ENCODE measurements around the gene HOXC11.

Gene HOXC11

DNA sequence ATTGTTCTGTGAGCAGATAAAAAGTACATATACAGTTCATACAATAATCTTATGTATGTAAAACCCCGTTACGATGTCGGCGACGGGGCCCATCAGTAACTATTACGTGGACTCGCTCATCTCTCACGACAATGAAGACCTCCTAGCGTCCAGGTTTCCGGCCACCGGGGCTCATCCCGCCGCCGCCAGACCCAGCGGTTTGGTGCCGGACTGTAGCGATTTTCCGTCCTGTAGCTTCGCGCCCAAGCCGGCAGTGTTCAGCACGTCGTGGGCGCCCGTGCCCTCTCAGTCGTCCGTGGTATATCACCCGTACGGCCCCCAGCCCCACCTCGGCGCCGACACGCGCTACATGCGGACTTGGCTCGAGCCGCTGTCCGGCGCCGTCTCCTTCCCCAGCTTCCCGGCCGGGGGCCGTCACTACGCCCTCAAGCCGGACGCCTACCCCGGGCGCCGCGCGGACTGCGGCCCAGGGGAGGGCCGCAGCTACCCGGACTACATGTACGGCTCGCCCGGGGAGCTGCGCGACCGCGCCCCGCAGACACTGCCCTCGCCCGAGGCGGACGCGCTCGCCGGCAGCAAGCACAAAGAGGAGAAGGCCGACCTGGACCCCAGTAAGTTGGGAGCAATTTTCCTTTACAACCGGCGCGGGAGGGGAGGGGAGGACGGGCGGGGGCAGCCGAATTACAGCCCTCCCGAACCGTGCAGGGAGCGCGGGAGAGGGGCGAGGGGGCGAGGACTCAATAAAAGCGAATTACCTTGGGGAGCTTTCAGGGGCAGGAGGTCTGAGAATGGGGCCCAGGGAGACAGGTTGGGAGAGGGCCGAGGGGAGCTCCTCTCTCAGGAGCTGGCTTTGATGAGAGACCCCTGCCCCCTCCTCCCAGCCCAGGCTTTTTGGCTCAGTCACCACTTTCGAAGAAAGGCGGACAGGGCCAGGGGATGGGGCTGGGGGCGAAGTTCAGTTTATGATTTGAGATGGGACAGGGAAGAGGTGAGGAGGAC lies 27.5 kb downstream of the HOXC11 start, which contains the start of gene HOXC9:
Gene HOXC9 (plus strand): TSS at position 46 of the 999 bp plus-strand sequence. CDS start 28 bp downstream, at position 74.
- Histone ChIP-seq H3K9ac (ENCODE audit: insufficient read length, low read depth) (peak within 1 kb of the TSS; percentile 24), H3K9me3 (ENCODE audit: insufficient read depth, low read length) (no peaks in the 10 kb centered on the region), H3K27me3 (ENCODE audit: insufficient read depth, insufficient read length) (peaks cover 100% of the 10 kb centered on the region), H3K36me3 (ENCODE audit: insufficient read depth, insufficient read length, low read length) (no peaks in the 10 kb centered on the region), H3K4me3 (ENCODE audit: insufficient read length, low read depth) (peak within 1 kb of the TSS; percentile 42), H3K4me1 (ENCODE audit: insufficient read depth, insufficient read length) (peaks cover 21% of the 10 kb centered on the region)
- no peak for DNase-seq (ENCODE audit: low read depth, low spot score)
- no peak for TF ChIP-seq YY1 (IDR thresholded peaks at IDR 0.05; ENCODE audit: insufficient read depth, insufficient read length)
- peak; percentile 99 for TF ChIP-seq SUZ12 (IDR thresholded peaks at IDR 0.05; ENCODE audit: extremely low read depth, insufficient read depth, insufficient read length)

DNA sequence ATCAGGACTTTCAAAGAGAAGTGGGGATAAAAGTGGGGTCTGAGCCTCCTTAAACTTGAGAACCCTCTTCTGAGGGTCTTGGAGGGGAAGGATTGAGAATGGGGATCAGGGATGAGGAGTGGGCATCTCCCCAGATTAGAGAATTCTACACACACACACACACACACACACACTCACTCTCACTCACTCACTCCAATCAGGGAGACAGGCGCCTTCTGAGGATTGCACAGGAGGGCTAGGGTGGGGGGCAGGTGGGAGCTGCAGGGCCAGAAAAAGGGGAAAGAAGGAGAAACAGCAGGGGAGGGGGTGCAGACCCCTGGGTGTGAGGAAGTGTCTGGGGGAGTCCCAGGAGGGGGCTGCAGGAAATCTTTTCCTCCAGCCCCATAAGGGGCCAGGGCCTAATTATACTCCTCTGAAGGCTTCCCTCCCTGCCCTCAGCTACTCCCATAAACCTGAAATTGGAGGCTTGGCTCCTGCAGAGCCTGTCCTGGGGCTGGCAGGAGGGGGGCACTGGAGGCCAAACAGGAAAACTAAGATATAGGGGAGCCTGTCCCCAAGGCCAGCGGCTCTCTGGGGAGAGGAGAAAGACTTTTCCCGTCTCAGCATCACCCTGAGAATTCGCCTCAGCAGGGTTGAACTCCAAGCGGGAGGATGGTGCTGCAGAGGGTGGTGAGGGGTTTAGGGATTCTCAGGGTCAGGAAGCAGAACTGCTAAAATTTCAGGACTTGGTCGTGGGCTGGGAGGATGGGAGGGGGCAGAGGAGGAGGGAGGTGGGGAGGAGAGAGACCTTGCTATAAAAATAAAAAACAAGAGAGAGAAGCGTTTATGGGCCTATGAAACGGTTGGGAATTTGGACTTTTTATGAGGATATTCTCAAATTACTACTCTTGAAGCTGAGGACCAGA lies 28.6 kb downstream of the HOXC11 start:
- Histone ChIP-seq H3K4me1 (ENCODE audit: insufficient read depth, insufficient read length) (peaks cover 15% of the 10 kb centered on the region), H3K27me3 (ENCODE audit: insufficient read depth, insufficient read length) (peaks cover 100% of the 10 kb centered on the region), H3K4me3 (ENCODE audit: insufficient read length, low read depth) (no peak overlapping the region), H3K9ac (ENCODE audit: insufficient read length, low read depth) (no peak overlapping the region), H3K9me3 (ENCODE audit: insufficient read depth, low read length) (no peaks in the 10 kb centered on the region), H3K36me3 (ENCODE audit: insufficient read depth, insufficient read length, low read length) (no peaks in the 10 kb centered on the region)
- DNase-seq (ENCODE audit: low read depth, low spot score), result no peak
- TF ChIP-seq ZNF274 (IDR thresholded peaks at IDR 0.05; ENCODE audit: low read depth, low read length) (no peak), SUZ12 (IDR thresholded peaks at IDR 0.05; ENCODE audit: extremely low read depth, insufficient read depth, insufficient read length) (no peak), YY1 (IDR thresholded peaks at IDR 0.05; ENCODE audit: insufficient read depth, insufficient read length) (no peak)

DNA sequence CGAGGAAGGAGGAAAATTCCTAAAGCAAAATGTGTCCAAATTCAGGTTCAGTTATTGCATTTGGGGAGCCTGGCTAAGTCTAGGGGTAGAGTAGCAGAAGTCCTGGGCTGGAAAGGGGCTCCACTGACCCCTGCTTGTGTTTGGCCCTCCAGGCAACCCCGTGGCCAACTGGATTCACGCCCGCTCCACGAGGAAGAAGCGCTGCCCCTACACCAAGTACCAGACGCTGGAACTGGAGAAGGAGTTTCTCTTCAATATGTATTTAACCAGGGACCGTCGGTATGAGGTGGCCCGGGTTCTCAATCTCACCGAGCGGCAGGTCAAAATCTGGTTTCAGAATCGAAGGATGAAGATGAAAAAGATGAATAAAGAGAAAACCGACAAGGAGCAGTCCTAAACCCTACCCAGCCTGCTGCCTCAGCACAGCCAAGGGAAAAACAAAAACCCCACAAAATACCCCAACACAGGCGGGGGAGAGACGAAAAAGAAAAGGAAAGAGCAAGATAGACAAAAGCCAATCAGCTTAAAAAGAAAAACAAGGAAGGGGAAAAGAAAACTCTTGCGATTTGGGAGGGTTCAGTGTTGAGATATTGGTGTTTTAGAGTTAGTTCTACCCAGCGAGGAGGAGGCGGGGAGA lies 29.5 kb downstream of the HOXC11 start:
- TF ChIP-seq SUZ12 (IDR thresholded peaks at IDR 0.05; ENCODE audit: extremely low read depth, insufficient read depth, insufficient read length) (no peak), ZNF274 (IDR thresholded peaks at IDR 0.05; ENCODE audit: low read depth, low read length) (no peak), YY1 (IDR thresholded peaks at IDR 0.05; ENCODE audit: insufficient read depth, insufficient read length) (no peak)
- Histone ChIP-seq H3K36me3 (ENCODE audit: insufficient read depth, insufficient read length, low read length) (no peaks in the 10 kb centered on the region), H3K4me1 (ENCODE audit: insufficient read depth, insufficient read length) (peaks cover 13% of the 10 kb centered on the region), H3K9ac (ENCODE audit: insufficient read length, low read depth) (no peak overlapping the region), H3K4me3 (ENCODE audit: insufficient read length, low read depth) (no peak overlapping the region), H3K27me3 (ENCODE audit: insufficient read depth, insufficient read length) (peaks cover 100% of the 10 kb centered on the region), H3K9me3 (ENCODE audit: insufficient read depth, low read length) (no peaks in the 10 kb centered on the region)
- DNase-seq (ENCODE audit: low read depth, low spot score), result no peak

DNA sequence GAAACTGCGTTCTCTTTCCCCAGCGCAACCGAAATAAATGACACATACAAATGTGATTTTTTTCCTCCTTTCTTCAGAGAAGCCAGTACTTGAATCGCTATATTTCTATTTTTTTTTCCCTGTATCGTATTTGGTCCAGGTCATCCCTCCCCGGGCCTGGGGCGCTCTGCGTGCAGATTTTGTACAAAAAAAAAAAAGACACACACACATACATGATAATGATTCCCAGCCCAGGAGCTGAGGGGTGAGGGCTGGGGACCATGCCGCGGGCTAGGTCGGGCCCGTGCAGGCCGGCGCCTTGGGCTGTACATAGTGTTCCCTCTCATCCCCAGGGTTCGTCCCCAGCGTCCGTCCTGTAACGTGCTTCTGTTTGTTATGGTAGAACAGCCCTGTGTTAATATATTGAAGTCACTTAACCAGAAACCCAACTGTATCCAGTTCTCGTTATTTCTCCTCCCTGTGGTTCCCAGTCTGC lies 30.0 kb downstream of the HOXC11 start:
- H3K4me3 ChIP-seq (ENCODE audit: insufficient read length, low read depth), result no peak overlapping the region
- peaks cover 100% of the 10 kb centered on the region for H3K27me3 ChIP-seq (ENCODE audit: insufficient read depth, insufficient read length)
- no peak for DNase-seq (ENCODE audit: low read depth, low spot score)
- H3K9ac ChIP-seq (ENCODE audit: insufficient read length, low read depth), result no peak overlapping the region
- no peaks in the 10 kb centered on the region for H3K9me3 ChIP-seq (ENCODE audit: insufficient read depth, low read length)
- H3K36me3 ChIP-seq (ENCODE audit: insufficient read depth, insufficient read length, low read length), result no peaks in the 10 kb centered on the region
- H3K4me1 ChIP-seq (ENCODE audit: insufficient read depth, insufficient read length), result peaks cover 12% of the 10 kb centered on the region
- TF ChIP-seq ZNF274 (IDR thresholded peaks at IDR 0.05; ENCODE audit: low read depth, low read length) (no peak), YY1 (IDR thresholded peaks at IDR 0.05; ENCODE audit: insufficient read depth, insufficient read length) (no peak), SUZ12 (IDR thresholded peaks at IDR 0.05; ENCODE audit: extremely low read depth, insufficient read depth, insufficient read length) (no peak)

DNA sequence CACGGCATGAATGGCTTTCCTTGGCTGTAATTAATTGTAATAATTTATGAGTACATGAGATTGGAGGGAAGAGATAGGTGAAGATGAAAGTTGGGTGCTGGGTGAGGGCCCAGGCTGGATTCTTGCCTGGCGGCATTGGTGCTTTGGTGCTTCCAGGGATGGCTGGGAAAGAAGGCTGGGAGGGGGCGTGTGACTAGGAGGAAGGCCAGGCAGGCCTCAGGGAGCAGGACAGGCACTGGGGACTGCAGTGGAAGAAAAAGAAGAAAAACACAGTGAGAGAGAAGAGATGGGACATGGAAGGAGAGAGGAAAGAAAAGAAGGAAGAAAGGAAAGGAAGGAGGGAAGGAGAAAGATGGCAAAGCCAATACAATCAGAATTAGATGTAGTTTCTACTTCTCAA lies 30.7 kb downstream of the HOXC11 start:
- Histone ChIP-seq H3K27me3 (ENCODE audit: insufficient read depth, insufficient read length) (peaks cover 99% of the 10 kb centered on the region), H3K4me3 (ENCODE audit: insufficient read length, low read depth) (no peak overlapping the region), H3K9ac (ENCODE audit: insufficient read length, low read depth) (no peak overlapping the region), H3K36me3 (ENCODE audit: insufficient read depth, insufficient read length, low read length) (no peaks in the 10 kb centered on the region), H3K9me3 (ENCODE audit: insufficient read depth, low read length) (no peaks in the 10 kb centered on the region), H3K4me1 (ENCODE audit: insufficient read depth, insufficient read length) (peaks cover 8% of the 10 kb centered on the region)
- TF ChIP-seq ZNF274 (IDR thresholded peaks at IDR 0.05; ENCODE audit: low read depth, low read length) (no peak), SUZ12 (IDR thresholded peaks at IDR 0.05; ENCODE audit: extremely low read depth, insufficient read depth, insufficient read length) (no peak), YY1 (IDR thresholded peaks at IDR 0.05; ENCODE audit: insufficient read depth, insufficient read length) (no peak)
- DNase-seq (ENCODE audit: low read depth, low spot score), result no peak

DNA sequence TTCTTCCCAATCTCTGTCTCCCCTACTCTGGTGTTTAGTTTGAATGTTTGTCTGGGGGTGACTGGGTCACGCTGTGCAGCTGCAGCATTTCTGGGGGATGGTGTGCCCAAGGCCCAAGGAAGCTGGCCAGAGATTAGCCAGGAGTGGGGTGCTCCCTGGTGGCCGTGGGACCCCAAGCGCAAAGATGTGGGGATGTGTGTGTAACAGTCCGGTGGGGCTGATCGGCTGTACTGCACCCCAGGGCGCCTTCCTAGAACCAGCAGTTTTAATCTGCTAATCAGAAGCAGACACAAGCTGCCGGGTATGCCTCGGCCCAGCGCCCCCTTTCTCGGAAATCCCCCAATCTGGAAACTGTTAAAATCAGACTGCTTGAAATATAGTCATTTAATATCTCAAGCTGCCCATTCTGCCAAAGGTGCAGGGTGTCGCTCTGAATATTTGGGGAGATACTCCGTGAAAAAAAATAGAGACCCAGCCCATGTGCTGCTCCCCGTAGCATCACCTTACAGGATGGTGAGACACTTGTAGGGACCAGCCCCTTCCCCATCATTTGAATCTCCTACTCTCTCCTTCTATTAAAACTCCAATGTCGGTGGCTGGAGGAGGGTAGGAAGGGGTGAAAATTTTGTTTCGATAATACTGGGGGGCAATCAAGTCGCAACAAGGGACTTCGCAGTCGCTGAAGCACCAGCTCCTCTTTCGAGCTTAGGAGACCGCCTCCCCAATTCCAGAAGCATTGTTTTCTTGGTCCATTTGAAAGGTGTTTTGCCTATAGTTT lies 31.3 kb downstream of the HOXC11 start:
- no peak for DNase-seq (ENCODE audit: low read depth, low spot score)
- no peak overlapping the region for H3K4me3 ChIP-seq (ENCODE audit: insufficient read length, low read depth)
- no peaks in the 10 kb centered on the region for H3K36me3 ChIP-seq (ENCODE audit: insufficient read depth, insufficient read length, low read length)
- H3K27me3 ChIP-seq (ENCODE audit: insufficient read depth, insufficient read length), result peaks cover 97% of the 10 kb centered on the region
- H3K9me3 ChIP-seq (ENCODE audit: insufficient read depth, low read length), result no peaks in the 10 kb centered on the region
- H3K9ac ChIP-seq (ENCODE audit: insufficient read length, low read depth), result no peak overlapping the region
- peaks cover 8% of the 10 kb centered on the region for H3K4me1 ChIP-seq (ENCODE audit: insufficient read depth, insufficient read length)
- TF ChIP-seq SUZ12 (IDR thresholded peaks at IDR 0.05; ENCODE audit: extremely low read depth, insufficient read depth, insufficient read length) (no peak), ZNF274 (IDR thresholded peaks at IDR 0.05; ENCODE audit: low read depth, low read length) (no peak), YY1 (IDR thresholded peaks at IDR 0.05; ENCODE audit: insufficient read depth, insufficient read length) (no peak)
